A673 (cell line): Measurements from ENCODE around the gene IL11.

Experiments used
- CTCF ChIP-seq: fragments of 300-800, 200-600 bp; sonication (generic); conservative IDR thresholded peaks from 2 replicates; pipeline ENCODE4 v1.5.1; 2017; ENCODE audit warnings: low read depth, mild to moderate bottlenecking, antibody characterized with exemption, low read length, moderate library complexity, mixed read lengths
- EZH2 ChIP-seq: fragments of 200-600 bp; sonication (generic); IDR thresholded peaks from 2 replicates; pipeline ENCODE4 v1.6.1; 2017; ENCODE audit warnings: borderline replicate concordance, low read depth, mild to moderate bottlenecking, mixed read lengths, antibody characterized with exemption, low read length; ENCODE audit not compliant: poor library complexity, severe bottlenecking

DNA sequence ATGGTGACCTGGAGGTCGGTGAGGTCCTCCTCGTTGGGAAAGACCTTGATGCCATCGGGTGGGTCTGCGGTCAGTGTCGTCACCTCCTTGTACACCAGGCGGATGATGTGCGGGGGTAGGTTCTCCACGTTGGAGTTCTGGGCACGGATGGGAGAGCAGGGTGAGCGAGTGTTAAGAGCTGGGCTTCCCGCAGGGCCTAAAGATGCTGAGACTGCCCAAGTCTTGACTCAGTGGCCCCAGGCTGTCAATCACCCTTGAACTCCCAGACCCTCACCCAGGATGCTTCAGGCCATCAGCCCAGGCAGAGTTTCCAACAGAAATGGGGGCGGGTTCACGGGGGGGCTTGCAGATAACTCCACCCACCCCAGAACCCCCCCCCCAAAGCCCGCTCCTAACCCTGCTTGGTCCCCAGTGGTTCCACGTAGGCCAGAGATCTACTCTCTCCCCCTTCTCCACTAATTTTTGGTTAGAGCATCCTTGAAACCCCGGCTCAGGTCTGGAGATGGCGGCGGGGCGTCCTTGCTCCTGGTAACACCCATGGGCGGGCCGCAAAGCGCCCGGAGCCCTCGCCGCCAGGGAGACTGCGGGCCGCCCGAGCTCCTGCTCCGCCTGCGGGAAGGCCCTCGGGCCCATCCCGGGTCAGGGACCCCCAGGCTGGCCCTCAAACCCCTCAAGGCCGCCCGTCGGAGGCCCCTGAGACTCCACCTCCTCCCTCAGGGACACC is 36.7 kb upstream of the IL11 start:
- TF ChIP-seq CTCF (no peak), EZH2 (no peak)
